Right atrium auricular region (tissue), 2 donors: ENCODE measurements around the gene TEX51. TPM values are rescaled to one million over a fixed set of nuclear protein-coding genes. Genes with fewer than 3 reads are reported as not detected.

Experiments
- DNase-seq: peaks from one replicate; pipeline ENCODE4 v3.0.0-alpha.2; 2019; ENCODE audit warnings: low spot score
- H3K27ac ChIP-seq, 2 donors: fragments of 200-600 bp; sonication (generic); 1 replicate in 1 of 2; 2 replicates in 1 of 2; pipeline ENCODE4 v1.5.1; 2016 to 2019
- H3K27me3 ChIP-seq, 2 donors: fragments of 200-600 bp; sonication (generic); one replicate each; pipeline versions ENCODE4 v1.5.1 to v1.6.0; 2017 to 2019
- H3K36me3 ChIP-seq: fragments of 200-600 bp; sonication (generic); one replicate; pipeline ENCODE4 v1.5.1; 2016
- H3K4me1 ChIP-seq, 2 donors: fragments of 200-600 bp; sonication (generic); one replicate each; pipeline versions ENCODE4 v1.5.1 to v1.6.0; 2017 to 2019
- H3K4me3 ChIP-seq, 2 donors: fragments of 200-600 bp; sonication (generic); 1 replicate in 1 of 2; 2 replicates in 1 of 2; pipeline ENCODE4 v1.5.1; 2017 to 2019; ENCODE audit warnings: mild to moderate bottlenecking in 1 of 2, moderate library complexity in 1 of 2
- H3K9me3 ChIP-seq, 2 donors: fragments of 200-600 bp; sonication (generic); one replicate each; pipeline ENCODE4 v1.5.1; 2019
- total RNA-seq, 2 donors: library from RNA; depleted of rRNA; stranded (reverse); fragments of >200 nt; gene quantifications; one replicate each; pipeline ENCODE4 v1.1.0, GENCODE V29; 2016
- TF ChIP-seq, protein P1 (sequence below), 2 donors: fragments of 200-600 bp; sonication (generic); IDR thresholded peaks; one replicate each; pipeline ENCODE4 v1.5.1; 2019; ENCODE audit warnings: antibody characterized with exemption in 2 of 2

TEX51 gene
- total RNA-seq, 2 donors from 2014 or later: not detected

GRCh38 chr2:126858991-126859390 lies 39.7 kb upstream of the TEX51 start:
- Histone ChIP-seq H3K27me3 (no peaks in the 10 kb centered on the region), H3K4me3 (no peak overlapping the region), H3K36me3 (no peaks in the 10 kb centered on the region), H3K4me1 (no peaks in the 10 kb centered on the region), H3K9me3 (no peaks in the 10 kb centered on the region), H3K27ac (no peak overlapping the region)
- TF ChIP-seq, protein P1, sequence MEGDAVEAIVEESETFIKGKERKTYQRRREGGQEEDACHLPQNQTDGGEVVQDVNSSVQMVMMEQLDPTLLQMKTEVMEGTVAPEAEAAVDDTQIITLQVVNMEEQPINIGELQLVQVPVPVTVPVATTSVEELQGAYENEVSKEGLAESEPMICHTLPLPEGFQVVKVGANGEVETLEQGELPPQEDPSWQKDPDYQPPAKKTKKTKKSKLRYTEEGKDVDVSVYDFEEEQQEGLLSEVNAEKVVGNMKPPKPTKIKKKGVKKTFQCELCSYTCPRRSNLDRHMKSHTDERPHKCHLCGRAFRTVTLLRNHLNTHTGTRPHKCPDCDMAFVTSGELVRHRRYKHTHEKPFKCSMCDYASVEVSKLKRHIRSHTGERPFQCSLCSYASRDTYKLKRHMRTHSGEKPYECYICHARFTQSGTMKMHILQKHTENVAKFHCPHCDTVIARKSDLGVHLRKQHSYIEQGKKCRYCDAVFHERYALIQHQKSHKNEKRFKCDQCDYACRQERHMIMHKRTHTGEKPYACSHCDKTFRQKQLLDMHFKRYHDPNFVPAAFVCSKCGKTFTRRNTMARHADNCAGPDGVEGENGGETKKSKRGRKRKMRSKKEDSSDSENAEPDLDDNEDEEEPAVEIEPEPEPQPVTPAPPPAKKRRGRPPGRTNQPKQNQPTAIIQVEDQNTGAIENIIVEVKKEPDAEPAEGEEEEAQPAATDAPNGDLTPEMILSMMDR (IDR thresholded peaks at IDR 0.05): no peak
- peak; percentile 5 for DNase-seq

GRCh38 chr2:126859631-126860030 lies 39.1 kb upstream of the TEX51 start:
- Histone ChIP-seq H3K27ac (no peak overlapping the region), H3K27me3 (no peaks in the 10 kb centered on the region), H3K4me1 (no peaks in the 10 kb centered on the region), H3K4me3 (no peak overlapping the region), H3K9me3 (no peaks in the 10 kb centered on the region), H3K36me3 (no peaks in the 10 kb centered on the region)
- TF ChIP-seq, protein P1 (IDR thresholded peaks at IDR 0.05): no peak
- peak; percentile 26 for DNase-seq

- TF ChIP-seq, protein P1 (IDR thresholded peaks at IDR 0.05): no peak
- Histone ChIP-seq H3K4me3 (no peak overlapping the region), H3K4me1 (no peaks in the 10 kb centered on the region), H3K36me3 (no peaks in the 10 kb centered on the region), H3K27ac (no peak overlapping the region), H3K9me3 (no peaks in the 10 kb centered on the region), H3K27me3 (no peaks in the 10 kb centered on the region)
- DNase-seq: peak; percentile 23
Observed at GRCh38 chr2:126860385-126860784, 38.3 kb upstream of the TEX51 start.

DNA sequence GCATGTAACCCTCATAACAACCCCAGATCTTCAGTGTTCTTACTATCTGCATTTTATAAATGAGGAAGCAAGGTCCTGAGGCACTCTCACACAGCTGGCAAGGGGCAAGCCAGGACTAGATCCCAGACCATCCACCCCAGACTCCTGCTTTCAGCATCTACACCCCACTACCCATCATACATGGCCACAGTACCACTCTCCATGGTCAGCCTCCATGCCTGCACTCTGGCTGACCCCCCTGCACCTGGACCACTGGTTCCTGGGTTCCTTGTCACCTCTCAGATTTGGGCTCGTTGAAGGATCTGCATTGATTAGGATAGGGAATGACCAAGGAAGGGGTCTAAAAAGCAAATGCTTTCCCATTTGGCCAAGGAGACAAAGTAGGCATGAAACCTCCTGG lies 36.0 kb upstream of the TEX51 start:
- Histone ChIP-seq H3K27ac (no peak overlapping the region), H3K4me3 (no peak overlapping the region), H3K9me3 (no peaks in the 10 kb centered on the region), H3K4me1 (no peaks in the 10 kb centered on the region), H3K36me3 (no peaks in the 10 kb centered on the region), H3K27me3 (no peaks in the 10 kb centered on the region)
- TF ChIP-seq, protein P1 (IDR thresholded peaks at IDR 0.05): no peak
- DNase-seq: peak; percentile 7

DNA sequence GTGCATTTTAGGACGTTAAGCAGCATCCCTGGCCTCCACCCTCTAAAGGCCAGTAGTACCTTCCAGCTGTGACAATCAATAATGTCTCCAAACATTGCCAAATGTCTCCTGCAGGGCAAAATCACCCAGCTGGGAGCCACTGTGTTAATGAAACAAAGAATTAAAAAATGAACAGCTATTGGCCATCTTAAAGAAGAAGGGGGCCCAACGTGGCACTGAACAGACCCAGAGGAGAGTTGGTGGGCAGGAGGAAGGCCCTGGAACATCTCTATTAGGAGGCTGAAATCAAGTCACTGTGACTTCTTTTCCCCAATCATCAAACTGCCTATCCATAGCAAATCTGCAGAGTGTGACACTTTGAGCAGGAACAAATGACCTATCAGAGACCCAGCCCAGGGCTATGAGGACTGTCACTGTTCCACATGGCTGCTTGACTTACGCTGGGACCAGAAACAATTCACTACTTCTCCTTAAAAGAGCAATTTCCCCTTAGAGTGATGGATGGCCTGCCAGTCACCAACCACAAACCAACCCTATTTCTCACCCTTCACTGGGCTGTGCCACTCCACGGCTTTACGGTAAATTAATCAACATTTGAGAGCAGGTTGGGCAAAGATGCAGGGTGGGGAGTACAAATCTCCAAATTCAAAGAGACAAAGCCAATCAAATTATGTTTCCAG lies 35.2 kb upstream of the TEX51 start:
- Histone ChIP-seq H3K27ac (no peak overlapping the region), H3K27me3 (no peaks in the 10 kb centered on the region), H3K4me3 (no peak overlapping the region), H3K36me3 (no peaks in the 10 kb centered on the region), H3K9me3 (no peaks in the 10 kb centered on the region), H3K4me1 (no peaks in the 10 kb centered on the region)
- peak; percentile 42 for DNase-seq
- TF ChIP-seq, protein P1 (IDR thresholded peaks at IDR 0.05): no peak

DNA sequence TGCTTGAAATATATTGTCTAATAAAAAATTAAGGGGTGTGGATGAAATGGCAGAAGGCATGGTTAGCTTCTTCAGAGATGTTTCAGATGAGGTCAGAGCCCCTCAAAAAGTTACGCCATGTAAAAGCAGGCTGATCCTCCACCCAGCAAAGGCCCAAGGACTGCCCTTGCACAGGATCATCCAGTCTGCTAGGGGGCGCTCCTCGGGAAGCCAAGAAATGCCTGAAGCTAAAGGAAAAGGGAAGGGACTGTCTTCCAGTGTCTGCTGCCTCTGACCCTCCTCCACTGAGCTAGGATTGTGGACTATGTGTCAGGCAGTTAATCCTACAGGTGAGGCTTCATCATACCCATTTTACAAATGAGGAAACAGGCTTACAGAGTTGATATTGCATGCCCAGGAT lies 33.8 kb upstream of the TEX51 start:
- TF ChIP-seq, protein P1 (IDR thresholded peaks at IDR 0.05): no peak
- no peak overlapping the region for H3K4me3 ChIP-seq
- H3K4me1 ChIP-seq: no peaks in the 10 kb centered on the region
- H3K27ac ChIP-seq: no peak overlapping the region
- H3K27me3 ChIP-seq: no peaks in the 10 kb centered on the region
- no peaks in the 10 kb centered on the region for H3K9me3 ChIP-seq
- DNase-seq: peak; percentile 11
- no peaks in the 10 kb centered on the region for H3K36me3 ChIP-seq
